HG02973 (cell line): ENCODE data around the gene GFRA1.
"Not testable (repeated sequence)": the region's sequence is repeated elsewhere in the genome, so short reads cannot be mapped to it uniquely, and the experiment has no call there.

Experiments
- ATAC-seq: cut with Tn5 transposase; IDR thresholded peaks from one replicate; pipeline ENCODE4 v1.9.1; 2021; ENCODE audit warnings: moderate library complexity; ENCODE audit not compliant: unreplicated experiment

GFRA1 gene

GRCh38 chr10:116044801-116045248 is 228.2 kb downstream of the GFRA1 start:
- ATAC-seq, result no peak

- no peak for ATAC-seq
Measured at GRCh38 chr10:116043861-116044260, 229.1 kb downstream of the GFRA1 start.

- no peak for ATAC-seq
Measured at GRCh38 chr10:116043304-116043703, 229.7 kb downstream of the GFRA1 start.

GRCh38 chr10:116041948-116042347 is 231.1 kb downstream of the GFRA1 start:
- ATAC-seq, result no peak

- no peak for ATAC-seq
Measured at GRCh38 chr10:116039612-116040011, 233.4 kb downstream of the GFRA1 start.

- ATAC-seq, result no peak
Measured at GRCh38 chr10:116038259-116038658, 234.7 kb downstream of the GFRA1 start.

- ATAC-seq, result not testable (repeated sequence)
Measured at GRCh38 chr10:116035406-116035805, 237.6 kb downstream of the GFRA1 start.

GRCh38 chr10:116030576-116030975 is 242.4 kb downstream of the GFRA1 start:
- no peak for ATAC-seq

GRCh38 chr10:116029826-116030225 is 243.2 kb downstream of the GFRA1 start:
- no peak for ATAC-seq

GRCh38 chr10:116027355-116027754 is 245.7 kb downstream of the GFRA1 start:
- no peak for ATAC-seq

GRCh38 chr10:116026725-116027124 is 246.3 kb downstream of the GFRA1 start:
- ATAC-seq, result no peak

- ATAC-seq, result no peak
Measured at GRCh38 chr10:116026315-116026714, 246.7 kb downstream of the GFRA1 start.

- ATAC-seq, result no peak
Measured at GRCh38 chr10:116024271-116024878, 248.6 kb downstream of the GFRA1 start.

- ATAC-seq, result no peak
Measured at GRCh38 chr10:116017405-116017804, 255.6 kb downstream of the GFRA1 start.

GRCh38 chr10:116015583-116016333 is 257.2 kb downstream of the GFRA1 start:
- ATAC-seq, result no peak

GRCh38 chr10:116014871-116015582 is 258.0 kb downstream of the GFRA1 start:
- ATAC-seq, result no peak

- no peak for ATAC-seq
Measured at GRCh38 chr10:116014326-116014725, 258.7 kb downstream of the GFRA1 start.

- no peak for ATAC-seq
Measured at GRCh38 chr10:116011929-116012328, 261.1 kb downstream of the GFRA1 start.

GRCh38 chr10:116007256-116007891 is 265.6 kb downstream of the GFRA1 start:
- no peak for ATAC-seq
